GM21367 (cell line): Measurements from ENCODE around the gene STK24.
A peak's percentile ranks its signal among the peaks of the same experiment; 100 is the strongest.

ENCODE experiments used
- ATAC-seq: cut with Tn5 transposase; IDR thresholded peaks from one replicate; pipeline ENCODE4 v1.9.1; 2021; ENCODE audit not compliant: unreplicated experiment

The STK24 gene

GRCh38 chr13:98492335-98493041, 84.4 kb downstream of the STK24 start:
- no peak for ATAC-seq

DNA sequence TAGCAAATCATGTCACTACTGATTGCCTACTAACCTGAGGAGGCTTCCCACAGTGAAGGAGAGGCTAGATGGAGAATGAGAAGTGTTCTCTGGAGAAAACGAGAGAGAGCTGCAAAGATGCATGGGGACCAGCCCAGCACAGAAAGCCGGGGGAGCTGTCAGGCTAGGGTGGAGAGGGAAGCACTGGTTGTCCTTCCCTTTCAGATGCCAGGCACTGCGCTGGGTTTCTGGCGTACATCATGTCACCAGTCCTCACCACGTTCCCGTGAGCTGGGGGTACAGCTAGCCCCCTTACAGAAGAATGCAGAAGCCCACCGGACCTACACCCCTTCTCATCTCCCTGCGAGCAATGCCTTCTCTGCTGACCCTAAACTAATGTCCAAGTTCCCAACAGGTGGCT, 86.0 kb downstream of the STK24 start:
- no peak for ATAC-seq

DNA sequence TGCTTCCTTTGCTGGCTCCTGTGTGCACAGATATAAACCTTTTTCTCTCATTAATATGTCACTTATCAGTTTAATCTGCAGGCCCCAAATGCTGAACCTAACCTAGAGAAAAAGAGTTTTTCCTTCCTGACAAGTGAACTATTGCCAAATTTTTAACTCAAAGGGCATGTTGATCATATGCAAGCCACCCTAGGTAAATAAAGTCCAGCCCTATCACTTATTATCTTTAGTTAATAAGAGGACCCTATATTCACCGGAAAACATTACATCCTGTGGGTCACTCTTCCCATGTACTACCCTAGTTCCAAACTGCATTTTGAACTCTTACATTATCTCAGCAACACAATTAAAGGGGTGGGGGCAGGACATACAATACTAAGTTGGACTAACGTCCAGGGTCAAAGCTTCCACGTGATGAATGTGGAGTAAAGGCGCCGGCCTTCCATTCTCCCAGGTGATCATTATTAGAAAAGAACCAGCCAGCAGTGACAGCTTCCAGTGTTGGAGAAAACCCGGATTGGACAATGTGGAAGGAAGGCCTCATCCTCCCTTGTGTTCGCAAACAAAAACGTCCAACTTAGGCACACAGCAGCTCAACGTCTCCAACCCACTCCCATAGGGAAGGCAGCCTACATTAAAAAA, 86.6 kb downstream of the STK24 start:
- ATAC-seq = no peak

DNA sequence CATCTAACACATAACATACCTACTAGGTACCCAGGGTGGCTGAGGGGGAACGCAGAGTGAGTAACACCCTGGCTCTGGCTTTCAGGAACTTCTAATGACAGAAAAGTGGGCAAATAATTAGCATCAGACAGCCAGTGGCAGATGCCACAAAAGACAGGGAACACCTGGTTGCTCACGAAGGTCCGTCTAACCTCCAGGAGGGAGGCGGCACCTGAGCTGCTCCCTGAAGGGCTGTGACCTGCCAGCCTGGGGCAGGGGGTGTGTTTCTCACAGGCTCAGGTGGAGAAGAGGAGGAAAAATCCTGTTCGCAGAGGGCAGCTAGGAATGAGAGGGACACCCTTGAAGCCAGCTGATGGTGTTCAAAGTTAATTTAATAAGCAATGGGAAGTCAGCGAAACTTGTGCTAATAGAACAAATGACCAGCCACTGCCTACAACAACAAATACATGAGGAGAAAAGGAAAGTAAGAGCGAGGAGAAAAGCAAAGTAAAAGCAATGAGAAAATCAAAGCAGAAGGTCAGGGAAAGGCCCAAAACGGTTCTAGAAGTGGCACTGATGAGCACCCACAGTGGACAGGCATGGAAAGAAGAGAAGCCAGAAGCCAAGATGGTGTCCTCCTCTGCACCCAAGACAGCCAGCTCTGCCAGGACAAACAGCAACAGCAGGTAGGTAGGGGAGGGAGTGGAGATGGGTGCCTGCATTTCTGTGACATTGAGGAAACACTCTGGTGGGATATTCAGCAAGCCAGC, 87.3 kb downstream of the STK24 start:
- no peak for ATAC-seq

DNA sequence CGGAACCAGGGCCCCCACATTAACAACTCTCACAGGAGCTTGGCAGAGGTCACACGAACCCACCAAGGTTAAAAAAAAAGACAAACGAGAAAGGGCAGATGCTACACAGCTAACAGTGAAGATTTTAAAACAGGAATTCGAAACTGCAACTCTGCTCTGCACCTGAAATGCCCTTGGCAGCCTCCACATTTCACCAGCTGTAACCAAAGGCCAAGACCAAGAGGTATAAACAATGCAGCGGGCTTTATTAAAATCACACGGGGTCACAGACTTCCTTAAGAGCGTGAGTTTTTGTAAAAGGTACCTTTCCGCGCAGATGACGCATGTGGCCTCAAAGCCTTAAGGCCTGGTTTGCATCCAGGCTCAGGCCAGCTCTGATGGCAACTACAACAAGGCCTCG, 88.2 kb downstream of the STK24 start:
- ATAC-seq = peak; percentile 63

DNA sequence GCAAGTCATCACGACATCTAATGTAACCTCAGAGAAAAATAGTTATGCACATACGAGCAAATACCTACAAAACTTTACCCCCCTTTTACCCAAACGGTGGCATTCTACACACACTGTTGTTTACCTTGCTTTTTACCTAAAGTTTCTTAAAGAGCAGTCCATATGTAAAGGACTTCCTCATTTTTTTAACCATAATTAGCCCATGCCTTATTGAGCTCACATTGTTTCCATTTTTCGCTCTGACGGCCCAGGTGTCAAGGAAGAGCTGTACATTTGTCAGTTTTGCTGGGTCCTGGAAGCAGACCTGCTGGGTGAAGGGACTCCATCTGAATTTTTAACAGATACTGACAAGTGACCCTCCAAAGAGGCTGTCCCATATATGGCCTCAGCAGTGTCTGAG, 89.4 kb downstream of the STK24 start:
- ATAC-seq = no peak

DNA sequence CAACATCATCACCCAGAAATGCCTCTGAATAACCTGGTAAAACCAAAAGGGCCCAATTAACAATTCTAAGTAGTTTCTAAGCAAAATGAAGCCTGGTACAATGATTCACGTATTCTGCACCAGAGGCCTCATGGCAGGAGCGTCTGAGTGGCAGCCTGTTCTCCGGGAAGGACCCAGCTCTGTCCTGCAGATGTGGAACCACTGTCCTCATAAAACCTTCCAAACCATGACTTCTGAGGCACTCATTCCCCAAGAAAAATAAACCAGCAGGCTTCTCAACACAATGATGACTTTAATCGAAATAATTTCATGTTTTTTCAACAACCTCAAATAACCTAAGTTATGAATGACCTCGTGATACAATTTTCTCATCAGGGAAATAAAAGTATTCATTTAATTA, 89.9 kb downstream of the STK24 start:
- ATAC-seq = no peak

DNA sequence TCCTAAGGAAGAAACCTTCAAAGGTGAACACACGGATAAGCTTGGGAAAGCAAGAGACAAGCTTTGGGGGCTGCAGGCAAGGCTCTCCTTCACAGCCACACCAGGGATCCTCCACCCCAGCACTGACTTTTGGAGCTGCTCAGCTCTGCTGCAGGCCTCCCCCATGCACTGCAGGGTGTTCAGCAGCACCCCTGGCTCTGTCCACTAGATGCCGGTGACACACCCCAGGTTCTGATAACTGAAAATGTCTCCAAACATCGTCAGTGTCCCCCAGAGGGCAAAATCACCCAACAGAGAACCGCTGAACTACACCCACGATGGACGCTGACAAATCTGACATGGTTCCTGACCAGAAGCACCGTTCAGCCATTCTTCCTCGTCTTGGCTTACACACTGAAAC, 90.5 kb downstream of the STK24 start:
- no peak for ATAC-seq

DNA sequence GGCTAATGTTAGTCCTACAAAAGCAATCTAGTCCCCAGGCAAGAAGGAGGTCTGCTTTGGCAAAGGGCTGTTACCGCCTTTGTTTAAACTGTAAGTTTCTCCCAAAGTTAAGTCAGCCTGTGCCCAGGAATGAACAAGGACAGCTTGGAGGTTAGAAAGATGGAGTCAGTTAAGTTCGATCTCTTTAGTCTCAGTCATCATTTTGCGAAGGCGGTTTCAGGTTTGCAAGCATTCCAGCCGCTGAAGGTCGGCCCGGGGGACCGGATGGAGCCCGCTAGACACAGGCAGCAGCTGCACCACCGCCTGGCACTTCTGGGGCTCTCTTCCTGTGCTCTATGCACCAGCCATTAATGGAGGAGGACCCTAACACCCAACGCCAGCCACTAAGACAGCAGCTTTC, 91.3 kb downstream of the STK24 start:
- ATAC-seq = no peak

- peak; percentile 23 for ATAC-seq
These were observed 92.4 kb downstream of the STK24 start for GRCh38 chr13:98484289-98485219.

- ATAC-seq = no peak
These were observed 93.2 kb downstream of the STK24 start for GRCh38 chr13:98483601-98484288.

- ATAC-seq = no peak
These were observed 94.1 kb downstream of the STK24 start for GRCh38 chr13:98482476-98483444.

- no peak for ATAC-seq
These were observed 95.7 kb downstream of the STK24 start for GRCh38 chr13:98480915-98481877.

DNA sequence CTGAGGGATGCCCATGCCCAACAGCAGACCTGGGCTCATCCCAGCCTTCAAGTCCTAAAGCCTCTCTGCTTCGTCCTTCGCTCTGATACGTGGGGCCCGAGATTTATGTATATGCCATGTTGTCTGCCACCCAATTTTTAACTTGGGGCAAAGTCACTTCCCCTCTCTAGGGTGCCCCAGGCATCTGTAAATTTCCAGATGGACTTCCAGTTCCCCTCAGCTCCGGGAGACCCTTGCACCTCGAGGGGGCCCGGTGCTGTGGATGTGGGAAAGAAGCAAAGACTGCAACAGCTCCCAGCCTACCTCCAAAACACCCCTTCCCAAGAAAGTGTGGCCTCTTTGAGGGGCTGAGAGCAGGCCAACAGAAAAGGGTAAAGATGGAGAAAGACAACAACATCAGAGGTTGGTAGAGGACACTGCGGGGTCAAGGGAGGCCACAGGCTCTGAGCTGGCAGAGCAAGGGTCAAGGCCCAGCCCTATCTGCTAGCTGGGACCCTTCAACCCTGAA, 97.4 kb downstream of the STK24 start:
- no peak for ATAC-seq

DNA sequence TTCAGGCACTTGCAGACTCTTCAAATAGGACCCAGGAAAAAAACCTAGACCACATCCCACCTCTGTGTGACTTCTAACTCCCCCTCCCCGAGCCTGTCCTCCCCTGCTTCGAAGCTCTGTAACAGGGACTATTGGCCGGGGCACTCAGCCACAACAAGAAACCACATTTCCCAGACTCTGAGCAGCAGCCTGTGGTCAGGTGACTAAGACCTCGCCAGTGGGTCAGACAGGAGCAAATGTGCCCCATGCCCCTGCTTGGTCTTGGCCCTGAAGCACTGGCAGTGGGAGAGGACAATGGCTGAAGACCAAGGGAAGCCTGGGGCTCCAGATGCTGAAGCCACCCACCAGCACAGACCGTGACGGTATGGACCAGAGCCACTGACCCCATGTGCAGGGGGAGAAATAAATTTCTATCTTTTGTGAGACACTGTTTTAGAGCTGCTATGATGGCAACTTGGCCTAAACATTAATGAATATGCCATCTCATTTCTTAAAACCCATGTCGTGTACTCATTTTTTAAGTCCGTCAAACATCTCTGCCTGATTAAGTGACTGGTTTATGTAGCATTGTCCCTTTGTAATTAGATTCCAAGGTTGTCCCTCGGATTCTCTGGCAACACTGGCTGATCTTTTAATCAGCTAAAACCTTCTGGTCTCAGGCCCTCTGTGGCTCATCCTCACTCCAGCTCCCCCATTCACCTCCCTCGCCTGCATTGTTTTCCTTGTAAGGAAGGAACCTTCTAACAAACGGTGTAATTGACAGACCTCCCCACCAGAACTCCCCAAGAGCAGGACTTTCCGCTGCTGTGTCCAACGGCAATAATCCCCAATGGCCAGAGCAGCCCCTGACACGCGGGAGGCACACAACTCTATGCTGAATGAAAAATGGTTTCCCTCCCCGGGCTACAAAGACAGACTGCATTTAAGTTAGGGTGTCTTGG, 98.4 kb downstream of the STK24 start:
- ATAC-seq = peak; percentile 28

- ATAC-seq = peak; percentile 94
These were observed 100.4 kb downstream of the STK24 start for GRCh38 chr13:98476538-98476966.

DNA sequence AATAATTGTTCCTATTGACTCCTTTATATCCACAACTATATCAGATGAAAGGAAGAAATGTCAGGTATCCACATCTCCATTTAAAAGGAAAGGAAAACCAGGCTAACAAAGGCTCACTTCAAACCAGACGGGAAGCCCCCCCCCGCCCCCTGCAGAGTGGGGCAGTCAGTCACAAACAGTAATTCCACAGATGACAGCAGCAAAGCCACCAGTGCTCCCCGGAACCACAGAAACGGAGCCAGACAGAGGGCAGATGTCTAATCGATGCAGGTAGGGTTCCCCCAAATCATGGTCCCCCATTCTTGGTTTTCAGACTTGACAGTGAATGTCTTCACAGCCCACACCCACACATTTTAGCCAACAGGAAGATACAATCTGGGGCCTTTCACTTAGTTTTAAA, 100.8 kb downstream of the STK24 start:
- peak; percentile 11 for ATAC-seq
